ENCODE measurements around the gene TUBA4A.
"Not testable (repeated sequence)": the region's sequence is repeated elsewhere in the genome, so short reads cannot be mapped to it uniquely, and the experiment has no call there.

TUBA4A gene

DNA sequence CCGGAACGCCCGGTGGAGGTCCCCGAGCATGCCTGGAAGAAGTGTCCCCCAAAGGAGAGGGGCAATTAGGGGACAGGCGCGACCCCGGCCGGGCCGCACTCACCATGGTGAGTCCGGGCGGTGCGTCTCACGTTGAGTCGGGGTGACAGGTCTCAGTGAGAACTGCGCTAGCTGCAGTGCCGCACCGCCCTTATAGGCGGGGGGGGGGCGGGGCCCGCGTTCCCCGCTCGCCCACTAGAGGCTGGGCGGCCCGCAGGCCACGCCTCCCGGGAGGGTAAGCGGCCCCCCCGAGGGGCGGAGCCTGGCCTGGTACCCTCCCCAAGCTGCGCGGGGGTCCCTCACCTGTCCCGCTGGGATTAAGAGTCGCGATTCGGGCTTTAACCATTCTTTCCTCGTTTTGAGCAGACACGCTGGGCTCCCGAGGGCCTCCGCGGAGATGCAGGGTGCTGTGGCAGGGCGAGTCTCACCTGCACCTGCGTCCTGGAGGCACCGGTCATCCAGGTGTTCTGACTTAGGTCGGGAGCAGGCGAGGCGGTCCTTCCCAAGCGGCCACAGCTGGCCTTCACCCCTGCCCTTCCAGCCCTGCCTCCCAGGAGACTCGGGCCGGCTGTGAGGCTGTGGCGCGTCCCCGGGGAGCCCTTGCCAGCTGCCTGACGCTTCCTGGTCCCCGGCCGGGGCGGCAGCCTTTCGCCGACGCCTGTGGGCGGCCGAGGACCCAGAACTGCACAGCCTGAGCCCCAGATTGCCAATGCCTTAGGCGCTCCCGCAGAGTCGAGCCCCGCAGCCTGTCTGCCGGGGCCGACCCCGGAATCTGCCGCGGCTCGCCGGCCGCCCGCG, at the start of gene TUBA4A:
TSS of gene TUBA4A (minus strand) at position 166 of the 837 bp plus-strand sequence. CDS start at position 106, 60 bp downstream.
- DNase-seq (ENCODE audit: low read depth) = peak; percentile 28

- no peak for DNase-seq (ENCODE audit: low read depth)
Observed at GRCh38 chr2:219302412-219302968, 48.8 kb upstream of the TUBA4A start.

DNA sequence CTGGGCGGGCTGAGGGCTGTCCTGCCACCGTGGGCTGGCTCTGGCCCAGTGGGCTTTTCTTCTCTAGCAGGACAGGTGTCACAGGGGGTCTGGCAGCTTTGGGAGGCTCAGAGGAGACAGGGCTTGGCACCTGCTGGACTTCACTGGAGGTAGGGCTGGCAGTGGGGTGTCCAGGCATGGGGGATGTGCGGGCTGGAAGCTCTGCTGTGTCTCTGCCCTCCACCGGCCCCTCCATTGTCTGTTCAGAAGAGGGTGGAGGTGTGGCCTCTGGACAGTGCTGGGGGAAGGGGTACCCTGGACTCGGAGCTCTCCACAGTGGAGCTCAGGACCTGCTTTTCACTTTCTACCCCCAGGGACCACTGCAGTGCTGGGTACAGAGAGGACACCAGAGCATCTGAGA, 46.3 kb upstream of the TUBA4A start:
- DNase-seq (ENCODE audit: low read depth) = no peak

GRCh38 chr2:219299372-219299760, 45.6 kb upstream of the TUBA4A start:
- no peak for DNase-seq (ENCODE audit: low read depth)

DNA sequence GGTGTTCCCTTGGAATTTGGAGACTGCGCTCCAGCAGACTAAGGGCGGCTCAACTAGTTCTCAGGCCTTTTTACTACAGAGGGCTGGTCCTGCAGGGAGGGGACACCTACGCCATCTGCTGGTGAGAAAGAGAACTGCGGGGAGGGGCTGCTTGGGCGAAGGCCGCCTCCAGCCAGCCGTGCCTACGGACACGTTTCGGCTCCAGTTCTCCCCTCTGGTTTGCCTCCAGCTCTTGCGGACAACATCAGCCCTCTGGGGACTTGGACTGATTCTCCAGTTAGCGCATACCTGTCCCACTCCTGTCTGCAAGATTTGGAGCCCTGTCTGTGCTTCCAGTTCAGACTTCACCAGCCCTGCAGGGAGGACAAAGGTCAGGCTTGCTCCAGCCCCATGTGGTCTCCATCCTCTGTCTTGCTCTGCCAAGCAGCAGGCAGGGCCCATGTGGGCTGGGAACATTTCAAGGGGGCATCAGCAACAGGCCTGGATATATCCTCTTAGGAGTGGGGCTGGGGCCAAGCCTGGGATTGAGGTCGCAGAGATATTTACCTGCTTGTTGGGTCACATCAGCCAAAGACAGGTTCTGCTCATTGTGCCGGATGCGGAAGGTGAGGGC, 45.1 kb upstream of the TUBA4A start:
- peak; percentile 50 for DNase-seq (ENCODE audit: low read depth)

GRCh38 chr2:219297766-219298456, 44.2 kb upstream of the TUBA4A start:
- no peak for DNase-seq (ENCODE audit: low read depth)

DNA sequence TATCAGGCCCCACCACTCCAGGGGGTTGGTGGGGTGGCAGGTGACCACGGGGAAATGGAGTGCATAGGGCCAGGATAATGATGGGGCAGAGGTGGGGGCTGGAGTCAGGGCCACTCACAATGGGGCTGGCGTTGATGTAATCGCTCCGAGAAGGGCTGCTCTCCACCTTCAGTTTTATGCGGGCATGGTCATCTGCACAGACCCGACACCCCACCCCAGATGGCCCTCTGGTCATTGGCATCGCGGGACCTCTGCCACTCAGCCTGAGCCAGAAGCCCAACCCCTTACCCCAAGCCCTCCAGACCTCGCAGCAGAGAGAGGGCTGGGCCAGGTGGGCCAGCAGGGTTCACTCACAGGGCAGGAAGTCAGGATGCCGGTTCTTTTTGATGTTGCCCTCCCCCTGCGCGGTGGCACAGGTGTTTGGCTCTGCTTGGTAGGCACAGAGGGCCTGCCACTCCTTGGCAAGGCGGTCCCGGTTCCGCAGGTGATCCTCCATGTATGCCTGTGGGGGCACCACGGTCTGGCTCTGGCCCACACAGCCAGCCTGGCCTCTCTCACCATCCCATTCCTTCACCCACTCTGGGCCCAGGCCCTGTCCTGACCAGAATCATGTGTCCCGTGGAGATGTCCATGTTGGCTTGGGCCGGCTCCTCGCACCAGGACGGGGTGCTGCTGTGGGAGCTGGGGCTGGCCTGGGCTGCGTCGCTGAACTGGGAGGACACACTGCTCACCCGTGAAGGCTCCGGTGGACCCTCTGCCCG, 43.1 kb upstream of the TUBA4A start:
- DNase-seq (ENCODE audit: low read depth) = no peak

GRCh38 chr2:219296142-219296541, 42.4 kb upstream of the TUBA4A start:
- no peak for DNase-seq (ENCODE audit: low read depth)

GRCh38 chr2:219294356-219295351, 40.9 kb upstream of the TUBA4A start:
- DNase-seq (ENCODE audit: low read depth) = peak; percentile 62

DNA sequence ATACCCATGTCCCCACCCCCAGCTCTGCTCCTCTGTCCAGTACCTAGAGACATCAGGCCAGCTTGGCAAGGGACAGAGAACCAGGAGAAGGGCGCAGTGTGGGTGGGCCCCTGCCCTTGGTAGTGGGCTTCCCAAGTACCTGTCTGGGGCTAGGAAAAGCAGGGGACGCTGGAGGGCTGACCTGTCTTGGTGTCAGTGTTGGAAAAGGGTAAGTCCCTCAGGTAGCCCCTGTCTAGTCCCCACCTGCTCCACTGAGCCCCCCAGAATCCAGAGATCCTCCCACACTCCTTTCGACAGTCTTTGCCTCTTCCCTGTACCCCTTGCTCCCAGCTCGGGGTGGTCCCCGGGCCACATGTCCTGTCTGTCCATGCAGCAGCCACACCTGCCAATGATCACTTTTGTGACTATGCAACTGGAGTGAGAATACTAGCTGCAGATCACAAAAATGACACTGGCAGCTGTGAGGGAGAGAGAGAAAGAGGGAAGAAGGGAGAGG, 40.1 kb upstream of the TUBA4A start:
- DNase-seq (ENCODE audit: low read depth) = no peak

DNA sequence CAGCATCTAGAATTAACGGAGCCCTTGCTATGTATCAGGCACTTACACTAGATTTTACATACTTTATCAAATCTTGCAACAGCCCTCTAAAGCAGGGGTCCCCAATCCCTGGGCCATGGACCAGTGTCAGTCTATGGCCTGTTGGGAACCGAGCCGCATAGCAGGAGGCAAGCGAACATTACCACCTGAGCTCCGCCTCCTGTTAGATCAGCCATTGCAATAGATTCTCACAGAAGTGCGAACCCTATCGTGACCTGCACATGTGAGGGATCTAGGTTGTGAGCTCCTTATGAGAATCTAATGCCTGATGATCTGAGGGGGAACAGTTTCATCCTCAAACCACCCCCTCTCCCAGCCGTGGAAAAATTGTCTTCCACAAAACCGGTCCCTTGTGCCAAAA, 38.9 kb upstream of the TUBA4A start:
- DNase-seq (ENCODE audit: low read depth) = no peak

- DNase-seq (ENCODE audit: low read depth) = no peak
Observed at GRCh38 chr2:219291910-219292490, 38.3 kb upstream of the TUBA4A start.

DNA sequence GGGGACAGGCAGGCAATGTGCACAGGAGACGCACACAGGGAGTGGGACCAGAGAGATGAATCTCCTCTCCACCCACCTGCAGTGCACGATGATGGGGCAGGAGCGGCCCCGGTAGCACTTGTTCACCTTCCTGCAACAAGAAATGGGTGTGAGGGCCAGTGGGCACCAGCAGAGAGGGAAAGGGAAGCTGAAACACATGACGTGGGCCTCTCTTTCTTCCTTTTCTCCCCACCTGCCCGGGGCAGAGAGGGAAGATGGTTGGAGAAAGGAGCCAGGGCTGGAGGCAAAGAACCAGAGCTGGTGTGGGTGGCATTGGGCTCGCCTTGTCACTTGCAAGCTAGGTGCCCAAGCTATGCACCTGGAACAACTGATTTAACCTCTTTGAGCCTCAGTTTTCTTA, 37.7 kb upstream of the TUBA4A start:
- DNase-seq (ENCODE audit: low read depth) = no peak

- no peak for DNase-seq (ENCODE audit: low read depth)
Observed at GRCh38 chr2:219290381-219291171, 36.9 kb upstream of the TUBA4A start.

DNA sequence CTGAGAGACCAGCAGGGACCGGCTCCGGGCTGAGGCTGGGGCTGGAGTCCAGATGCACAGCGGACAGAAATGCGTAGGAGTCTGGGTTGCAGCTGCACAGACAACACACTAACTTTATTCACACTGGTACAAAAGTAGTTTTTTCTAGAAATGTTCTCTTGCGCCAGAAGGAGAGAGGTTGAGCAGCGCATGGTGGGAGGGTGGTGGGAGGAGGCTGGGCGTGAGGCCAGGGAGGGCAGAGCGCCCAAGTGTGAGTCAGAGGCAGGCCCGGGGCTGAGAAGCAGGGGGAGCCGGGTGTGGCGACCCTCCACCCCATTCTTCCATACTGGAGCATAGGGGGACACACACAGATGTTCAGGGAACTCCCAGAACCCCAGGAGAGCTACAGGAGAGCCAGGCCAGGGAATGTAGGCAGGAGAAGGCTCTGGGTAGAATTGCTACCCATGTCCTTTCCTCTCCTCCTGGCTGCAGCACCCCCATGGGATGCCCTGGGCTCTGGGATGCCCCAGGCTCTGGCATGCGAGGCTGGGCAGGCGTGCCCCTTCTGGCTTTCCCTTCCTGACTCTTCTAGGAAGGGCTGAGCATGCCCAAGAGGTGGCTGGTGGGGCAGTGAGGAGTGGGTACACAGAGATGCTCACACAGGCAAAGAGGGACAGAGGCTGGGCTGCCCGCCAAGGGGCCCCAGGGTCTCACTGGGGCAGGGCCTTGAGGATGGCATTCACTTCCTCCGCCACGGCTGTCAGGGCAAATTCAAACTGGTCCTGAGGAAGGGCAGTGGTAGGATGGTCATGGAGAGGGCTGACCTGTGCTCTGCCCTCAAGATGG, 36.0 kb upstream of the TUBA4A start:
- peak; percentile 98 for DNase-seq (ENCODE audit: low read depth)

- DNase-seq (ENCODE audit: low read depth) = no peak
Observed at GRCh38 chr2:219289195-219289536, 35.4 kb upstream of the TUBA4A start.

DNA sequence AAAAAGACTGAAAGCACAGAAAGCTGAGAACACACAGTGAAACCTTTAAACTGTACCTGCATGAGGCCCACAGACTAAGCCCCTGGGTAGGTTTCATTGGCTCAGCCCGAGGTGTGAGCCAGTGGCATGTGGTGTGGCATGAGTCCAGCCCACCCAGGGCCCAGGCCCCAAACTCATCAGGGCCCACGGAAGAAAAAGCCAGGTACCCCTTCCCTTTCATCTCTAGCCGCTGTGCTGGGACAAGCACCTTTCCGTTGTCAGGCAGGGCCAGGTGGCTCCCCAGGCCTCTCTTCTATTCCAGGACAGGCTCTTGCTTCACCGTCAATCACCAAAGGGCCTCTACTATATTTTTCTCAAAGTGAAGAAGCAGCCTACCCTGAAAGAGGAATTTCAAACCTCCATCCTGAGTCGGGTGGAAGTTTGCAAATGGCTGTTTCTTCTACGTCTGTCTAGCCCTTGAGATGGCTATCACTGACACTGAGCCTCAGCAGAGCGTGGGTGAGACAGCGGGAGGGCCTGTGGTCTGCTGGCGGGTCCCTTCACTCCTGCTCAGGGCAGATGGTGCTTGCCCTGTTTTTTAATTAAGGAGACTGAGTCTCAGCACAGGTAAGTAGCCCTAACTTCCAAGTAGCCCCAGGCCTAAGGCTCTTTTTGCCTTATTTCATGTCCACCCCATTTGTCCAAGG, 34.0 kb upstream of the TUBA4A start:
- DNase-seq (ENCODE audit: low read depth) = peak; percentile 18

DNA sequence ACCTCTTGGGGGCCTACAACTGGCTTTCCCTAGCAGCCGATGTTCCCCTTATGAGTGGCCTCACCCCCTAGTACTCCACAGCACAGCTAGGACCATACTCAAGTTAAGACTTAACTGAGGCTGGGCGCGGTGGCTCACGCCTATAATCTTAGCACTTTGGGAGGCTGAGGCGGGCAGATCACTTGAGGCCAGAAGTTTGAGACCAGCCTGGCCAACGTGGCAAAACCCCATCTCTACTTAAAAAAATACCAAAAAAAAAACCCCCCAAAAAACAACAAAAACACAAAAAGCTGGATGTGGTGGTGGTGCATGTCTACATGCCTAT, 33.4 kb upstream of the TUBA4A start:
- DNase-seq (ENCODE audit: low read depth) = not testable (repeated sequence)

Data from amniotic epithelial cell (primary cell).